K562 (cell line): Measurements from ENCODE around the gene ZFYVE27. TPM values are rescaled to one million over a fixed set of nuclear protein-coding genes. Genes with fewer than 3 reads are reported as not detected.

ENCODE experiments used
- CREB3L1 ChIP-seq: fragments of 450-650 bp; IDR thresholded peaks from 2 replicates; pipeline ENCODE4 v1.6.1; 2014; ENCODE audit warnings: low read depth, mild to moderate bottlenecking, moderate library complexity, borderline replicate concordance
- JUN ChIP-seq, 2 experiments: sonication (generic) in 1 of 2; formaldehyde crosslinking in 1 of 2; IDR thresholded peaks; 2 replicates each; pipeline versions ENCODE4 v1.6.1 to v1.8.0; 2012 to 2022; ENCODE audit warnings: borderline replicate concordance in 2 of 2, mild to moderate bottlenecking in 2 of 2, improper control_type of control experiment in 1 of 2, low read depth in 1 of 2, low read length in 1 of 2, missing genetic modification reagents in 1 of 2
- MXI1 ChIP-seq: IDR thresholded peaks from 2 replicates; pipeline ENCODE4 v1.6.1; 2011; ENCODE audit warnings: low read depth, mild to moderate bottlenecking, improper control_type of control experiment, low read length
- RBFOX2 ChIP-seq: fragments of 200-400 bp; formaldehyde crosslinking; IDR thresholded peaks from 2 replicates; pipeline ENCODE4 v1.6.1; 2017; ENCODE audit warnings: low read depth, mild to moderate bottlenecking, low read length, moderate library complexity
- RBM14 ChIP-seq: fragments of 200-400 bp; formaldehyde crosslinking; IDR thresholded peaks from 2 replicates; pipeline ENCODE4 v1.6.1; 2018; ENCODE audit warnings: low read depth, mild to moderate bottlenecking, low read length, moderate library complexity, borderline replicate concordance; ENCODE audit not compliant: insufficient read depth
- SFPQ ChIP-seq: fragments of 200-400 bp; formaldehyde crosslinking; IDR thresholded peaks from 2 replicates; pipeline ENCODE4 v1.6.1; 2017; ENCODE audit warnings: mild to moderate bottlenecking, low read depth, low read length, moderate library complexity
- U2AF2 ChIP-seq: fragments of 200-400 bp; formaldehyde crosslinking; optimal IDR thresholded peaks from 2 replicates; pipeline ENCODE3; 2017; ENCODE audit warnings: low read depth, mild to moderate bottlenecking, low read length
- ZNF12 ChIP-seq: sonication (generic); formaldehyde crosslinking; IDR thresholded peaks from 2 replicates; pipeline ENCODE4 v1.4.0; 2020; ENCODE audit warnings: mild to moderate bottlenecking, missing genetic modification reagents
- polyA plus RNA-seq, 8 experiments: library from polyadenylated mRNA; depleted of rRNA in 4 of 8; stranded (reverse) in 5 of 8; unstranded in 3 of 8; fragments of >200 nt; fragmentation: Nextera tagmentation in 2 of 8; fragmentation: Illumina TruSeq in 1 of 8; extraction: Ambion mirVana in 2 of 8; extraction: Trizol in 1 of 8; gene quantifications; 2 replicates each; pipeline versions ENCODE4 v1.2.1 to v1.2.3, GENCODE V29; 2011 to 2014; ENCODE audit warnings: inconsistent platforms in 1 of 8, missing spikeins in 1 of 8
- total RNA-seq, 7 experiments: library from RNA; depleted of rRNA in 6 of 7; stranded (reverse); fragments of >200 nt in 6 of 7; fragmentation: Illumina TruSeq in 2 of 7; extraction: Trizol in 2 of 7; gene quantifications; 2 replicates each; pipeline versions ENCODE4 v1.2.1 to v1.2.3, GENCODE V29; 2011 to 2021; ENCODE audit warnings: low replicate concordance in 1 of 7
- TF ChIP-seq, protein P1 (sequence below): fragments of 450-650 bp; IDR thresholded peaks from 2 replicates; pipeline ENCODE4 v1.6.1; 2016; ENCODE audit warnings: mild to moderate bottlenecking, moderate library complexity

The ZFYVE27 gene
- total and polyA plus RNA-seq, 9 of the 15 experiments (the other 6 are each of a cell fraction or from before 2014, with no cell fraction given): 0.81 to 21.9 (median 15.3) TPM

DNA sequence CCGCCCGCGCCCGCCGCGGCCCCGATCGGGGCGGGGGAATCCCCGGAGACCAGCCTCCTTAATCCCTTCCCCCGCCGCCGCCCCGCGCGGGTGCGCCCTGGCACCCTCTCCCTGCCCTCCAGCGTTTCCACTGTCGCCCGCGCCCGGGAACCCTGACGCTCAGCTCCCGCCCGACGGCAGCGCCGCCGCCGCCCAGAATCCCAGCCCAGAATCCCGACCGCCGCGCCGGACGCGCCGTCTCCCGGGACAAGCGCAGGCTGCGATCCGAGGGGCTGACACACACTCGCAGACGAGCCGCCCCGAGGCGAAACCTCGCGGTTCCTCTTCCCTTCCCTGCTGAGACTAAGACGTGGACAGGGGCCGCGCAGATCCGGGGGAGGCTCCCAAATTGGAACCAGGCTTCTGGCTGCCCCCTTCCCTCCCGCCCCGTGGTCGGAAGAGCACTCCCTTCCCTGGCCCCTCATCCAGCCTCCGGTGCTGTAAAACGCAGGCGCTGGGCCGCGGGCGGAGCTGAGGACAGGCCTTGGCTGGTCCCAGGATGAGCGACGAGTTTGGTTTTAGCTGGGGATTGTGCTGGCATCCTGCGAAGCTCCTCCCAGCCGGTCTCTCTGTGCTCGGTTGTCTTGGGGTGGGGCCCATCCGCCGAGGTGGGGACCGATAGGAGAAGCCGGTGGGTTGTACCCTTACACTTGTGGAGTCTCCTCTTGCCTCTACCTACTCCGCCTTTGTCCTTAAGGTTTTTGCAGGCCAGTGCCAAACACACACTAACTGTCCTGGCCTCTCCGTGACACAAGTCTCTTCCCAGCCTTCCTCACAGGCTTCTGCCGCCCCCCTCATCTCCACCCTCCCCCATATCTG, 22.3 kb upstream of the ZFYVE27 start (continued):
- TF ChIP-seq, protein P1, sequence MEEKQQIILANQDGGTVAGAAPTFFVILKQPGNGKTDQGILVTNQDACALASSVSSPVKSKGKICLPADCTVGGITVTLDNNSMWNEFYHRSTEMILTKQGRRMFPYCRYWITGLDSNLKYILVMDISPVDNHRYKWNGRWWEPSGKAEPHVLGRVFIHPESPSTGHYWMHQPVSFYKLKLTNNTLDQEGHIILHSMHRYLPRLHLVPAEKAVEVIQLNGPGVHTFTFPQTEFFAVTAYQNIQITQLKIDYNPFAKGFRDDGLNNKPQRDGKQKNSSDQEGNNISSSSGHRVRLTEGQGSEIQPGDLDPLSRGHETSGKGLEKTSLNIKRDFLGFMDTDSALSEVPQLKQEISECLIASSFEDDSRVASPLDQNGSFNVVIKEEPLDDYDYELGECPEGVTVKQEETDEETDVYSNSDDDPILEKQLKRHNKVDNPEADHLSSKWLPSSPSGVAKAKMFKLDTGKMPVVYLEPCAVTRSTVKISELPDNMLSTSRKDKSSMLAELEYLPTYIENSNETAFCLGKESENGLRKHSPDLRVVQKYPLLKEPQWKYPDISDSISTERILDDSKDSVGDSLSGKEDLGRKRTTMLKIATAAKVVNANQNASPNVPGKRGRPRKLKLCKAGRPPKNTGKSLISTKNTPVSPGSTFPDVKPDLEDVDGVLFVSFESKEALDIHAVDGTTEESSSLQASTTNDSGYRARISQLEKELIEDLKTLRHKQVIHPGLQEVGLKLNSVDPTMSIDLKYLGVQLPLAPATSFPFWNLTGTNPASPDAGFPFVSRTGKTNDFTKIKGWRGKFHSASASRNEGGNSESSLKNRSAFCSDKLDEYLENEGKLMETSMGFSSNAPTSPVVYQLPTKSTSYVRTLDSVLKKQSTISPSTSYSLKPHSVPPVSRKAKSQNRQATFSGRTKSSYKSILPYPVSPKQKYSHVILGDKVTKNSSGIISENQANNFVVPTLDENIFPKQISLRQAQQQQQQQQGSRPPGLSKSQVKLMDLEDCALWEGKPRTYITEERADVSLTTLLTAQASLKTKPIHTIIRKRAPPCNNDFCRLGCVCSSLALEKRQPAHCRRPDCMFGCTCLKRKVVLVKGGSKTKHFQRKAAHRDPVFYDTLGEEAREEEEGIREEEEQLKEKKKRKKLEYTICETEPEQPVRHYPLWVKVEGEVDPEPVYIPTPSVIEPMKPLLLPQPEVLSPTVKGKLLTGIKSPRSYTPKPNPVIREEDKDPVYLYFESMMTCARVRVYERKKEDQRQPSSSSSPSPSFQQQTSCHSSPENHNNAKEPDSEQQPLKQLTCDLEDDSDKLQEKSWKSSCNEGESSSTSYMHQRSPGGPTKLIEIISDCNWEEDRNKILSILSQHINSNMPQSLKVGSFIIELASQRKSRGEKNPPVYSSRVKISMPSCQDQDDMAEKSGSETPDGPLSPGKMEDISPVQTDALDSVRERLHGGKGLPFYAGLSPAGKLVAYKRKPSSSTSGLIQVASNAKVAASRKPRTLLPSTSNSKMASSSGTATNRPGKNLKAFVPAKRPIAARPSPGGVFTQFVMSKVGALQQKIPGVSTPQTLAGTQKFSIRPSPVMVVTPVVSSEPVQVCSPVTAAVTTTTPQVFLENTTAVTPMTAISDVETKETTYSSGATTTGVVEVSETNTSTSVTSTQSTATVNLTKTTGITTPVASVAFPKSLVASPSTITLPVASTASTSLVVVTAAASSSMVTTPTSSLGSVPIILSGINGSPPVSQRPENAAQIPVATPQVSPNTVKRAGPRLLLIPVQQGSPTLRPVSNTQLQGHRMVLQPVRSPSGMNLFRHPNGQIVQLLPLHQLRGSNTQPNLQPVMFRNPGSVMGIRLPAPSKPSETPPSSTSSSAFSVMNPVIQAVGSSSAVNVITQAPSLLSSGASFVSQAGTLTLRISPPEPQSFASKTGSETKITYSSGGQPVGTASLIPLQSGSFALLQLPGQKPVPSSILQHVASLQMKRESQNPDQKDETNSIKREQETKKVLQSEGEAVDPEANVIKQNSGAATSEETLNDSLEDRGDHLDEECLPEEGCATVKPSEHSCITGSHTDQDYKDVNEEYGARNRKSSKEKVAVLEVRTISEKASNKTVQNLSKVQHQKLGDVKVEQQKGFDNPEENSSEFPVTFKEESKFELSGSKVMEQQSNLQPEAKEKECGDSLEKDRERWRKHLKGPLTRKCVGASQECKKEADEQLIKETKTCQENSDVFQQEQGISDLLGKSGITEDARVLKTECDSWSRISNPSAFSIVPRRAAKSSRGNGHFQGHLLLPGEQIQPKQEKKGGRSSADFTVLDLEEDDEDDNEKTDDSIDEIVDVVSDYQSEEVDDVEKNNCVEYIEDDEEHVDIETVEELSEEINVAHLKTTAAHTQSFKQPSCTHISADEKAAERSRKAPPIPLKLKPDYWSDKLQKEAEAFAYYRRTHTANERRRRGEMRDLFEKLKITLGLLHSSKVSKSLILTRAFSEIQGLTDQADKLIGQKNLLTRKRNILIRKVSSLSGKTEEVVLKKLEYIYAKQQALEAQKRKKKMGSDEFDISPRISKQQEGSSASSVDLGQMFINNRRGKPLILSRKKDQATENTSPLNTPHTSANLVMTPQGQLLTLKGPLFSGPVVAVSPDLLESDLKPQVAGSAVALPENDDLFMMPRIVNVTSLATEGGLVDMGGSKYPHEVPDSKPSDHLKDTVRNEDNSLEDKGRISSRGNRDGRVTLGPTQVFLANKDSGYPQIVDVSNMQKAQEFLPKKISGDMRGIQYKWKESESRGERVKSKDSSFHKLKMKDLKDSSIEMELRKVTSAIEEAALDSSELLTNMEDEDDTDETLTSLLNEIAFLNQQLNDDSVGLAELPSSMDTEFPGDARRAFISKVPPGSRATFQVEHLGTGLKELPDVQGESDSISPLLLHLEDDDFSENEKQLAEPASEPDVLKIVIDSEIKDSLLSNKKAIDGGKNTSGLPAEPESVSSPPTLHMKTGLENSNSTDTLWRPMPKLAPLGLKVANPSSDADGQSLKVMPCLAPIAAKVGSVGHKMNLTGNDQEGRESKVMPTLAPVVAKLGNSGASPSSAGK: no peak
- TF ChIP-seq RBM14: no peak
- TF ChIP-seq CREB3L1: no peak
- TF ChIP-seq ZNF12 (CRISPR knock-in tag): 0 out of 2 replicates have a peak, but pooled peaks have one; percentile 8
- TF ChIP-seq SFPQ: no peak
- peak; percentile 62 for TF ChIP-seq RBFOX2
- no peak for TF ChIP-seq MXI1
- TF ChIP-seq U2AF2: no peak
- no peak for TF ChIP-seq JUN (IDR thresholded peaks at IDR 0.05; ENCODE audit: borderline replicate concordance, low read depth, low read length)
- TF ChIP-seq JUN (CRISPR knock-in tag; IDR thresholded peaks at IDR 0.05; ENCODE audit: borderline replicate concordance): no peak
